H9 (cell line): ENCODE measurements around the gene PNPO. TPM values are rescaled to one million over a fixed set of nuclear protein-coding genes. Genes with fewer than 3 reads are reported as not detected.

Experiments
- DNase-seq: peaks from one replicate; pipeline ENCODE4 v3.0.0-alpha.2; 2017
- H2AFZ ChIP-seq: one replicate; pipeline ENCODE4 v1.6.1; 2013; ENCODE audit warnings: mild to moderate bottlenecking, low read length, control low read depth, moderate library complexity
- H2AK5ac ChIP-seq: 2 replicates; pipeline ENCODE4 v1.6.1; 2013; ENCODE audit warnings: low read length, control low read depth, mixed read lengths; ENCODE audit not compliant: insufficient read length
- H2BK120ac ChIP-seq: one replicate; pipeline ENCODE4 v1.6.1; 2013; ENCODE audit warnings: low read depth, mild to moderate bottlenecking, low read length, control low read depth, inconsistent platforms; ENCODE audit not compliant: poor library complexity, severe bottlenecking
- H2BK12ac ChIP-seq: 2 replicates; pipeline ENCODE4 v1.6.1; 2013; ENCODE audit warnings: low read length, control low read depth, mixed read lengths, low read depth; ENCODE audit not compliant: insufficient read length
- H2BK15ac ChIP-seq: 2 replicates; pipeline ENCODE4 v1.6.1; 2013; ENCODE audit warnings: low read depth, low read length, control low read depth
- H2BK20ac ChIP-seq: one replicate; pipeline ENCODE4 v1.6.1; 2013; ENCODE audit warnings: low read depth, mild to moderate bottlenecking, low read length, control low read depth, inconsistent platforms; ENCODE audit not compliant: poor library complexity, severe bottlenecking
- H2BK5ac ChIP-seq: 2 replicates; pipeline ENCODE4 v1.6.1; 2013; ENCODE audit warnings: low read length, control low read depth, mixed read lengths; ENCODE audit not compliant: insufficient read length
- H3K14ac ChIP-seq: 2 replicates; pipeline ENCODE4 v1.6.1; 2013; ENCODE audit warnings: low read length, control low read depth; ENCODE audit not compliant: insufficient read depth
- H3K18ac ChIP-seq: 2 replicates; pipeline ENCODE4 v1.6.1; 2013; ENCODE audit warnings: low read depth, mild to moderate bottlenecking, mixed read lengths, low read length, control low read depth; ENCODE audit not compliant: insufficient read length
- H3K23ac ChIP-seq: 2 replicates; pipeline ENCODE4 v1.6.1; 2013; ENCODE audit warnings: low read length, control low read depth, mixed read lengths, low read depth; ENCODE audit not compliant: insufficient read length
- H3K23me2 ChIP-seq: 2 replicates; pipeline ENCODE4 v1.6.1; 2013; ENCODE audit warnings: low read depth, mild to moderate bottlenecking, mixed read lengths, low read length, control low read depth; ENCODE audit not compliant: insufficient read length, poor library complexity, severe bottlenecking
- H3K27ac ChIP-seq: 2 replicates; pipeline ENCODE4 v1.5.1; 2013; ENCODE audit warnings: low read length, control low read depth, mixed read lengths, low read depth; ENCODE audit not compliant: insufficient read length
- H3K27me3 ChIP-seq: 2 replicates; pipeline ENCODE4 v1.6.1; 2013; ENCODE audit warnings: low read length, control low read depth, inconsistent platforms; ENCODE audit not compliant: insufficient read depth
- H3K4ac ChIP-seq: 2 replicates; pipeline ENCODE4 v1.6.1; 2013; ENCODE audit warnings: low read depth, mild to moderate bottlenecking, control low read depth, inconsistent platforms, low read length, moderate library complexity
- H3K4me1 ChIP-seq: 2 replicates; pipeline ENCODE4 v1.6.1; 2013; ENCODE audit warnings: low read length, control low read depth, inconsistent platforms; ENCODE audit not compliant: insufficient read depth
- H3K4me2 ChIP-seq: 2 replicates; pipeline ENCODE4 v1.6.1; 2013; ENCODE audit warnings: low read length, control low read depth, mixed read lengths; ENCODE audit not compliant: insufficient read length, insufficient read depth
- H3K56ac ChIP-seq: 2 replicates; pipeline ENCODE4 v1.6.1; 2013; ENCODE audit warnings: low read depth, mild to moderate bottlenecking, mixed read lengths, low read length, control low read depth; ENCODE audit not compliant: insufficient read length
- H3K79me1 ChIP-seq: 2 replicates; pipeline ENCODE4 v1.6.1; 2013; ENCODE audit warnings: low read depth, mild to moderate bottlenecking, moderate library complexity, low read length, control low read depth, inconsistent platforms; ENCODE audit not compliant: insufficient read depth, poor library complexity, severe bottlenecking
- H3K79me2 ChIP-seq: 2 replicates; pipeline ENCODE4 v1.6.1; 2013; ENCODE audit warnings: low read length, control low read depth, inconsistent platforms; ENCODE audit not compliant: insufficient read depth
- H3K9ac ChIP-seq: 2 replicates; pipeline ENCODE4 v1.6.1; 2013; ENCODE audit warnings: low read length, control low read depth, mixed read lengths; ENCODE audit not compliant: insufficient read length; ENCODE audit errors: extremely low read depth
- H3K9me3 ChIP-seq: one replicate; pipeline ENCODE4 v1.6.1; 2013; ENCODE audit warnings: low read depth, low read length, inconsistent platforms; ENCODE audit not compliant: control insufficient read depth
- H3T11ph ChIP-seq: one replicate; pipeline ENCODE4 v1.6.1; 2013; ENCODE audit warnings: mild to moderate bottlenecking, low read length, control low read depth, inconsistent platforms
- H4K20me1 ChIP-seq: one replicate; pipeline ENCODE4 v1.6.1; 2013; ENCODE audit not compliant: control insufficient read depth, insufficient read length, insufficient read depth
- H4K5ac ChIP-seq: 2 replicates; pipeline ENCODE4 v1.6.1; 2013; ENCODE audit warnings: low read depth, mild to moderate bottlenecking, mixed read lengths, low read length, control low read depth; ENCODE audit not compliant: insufficient read length
- H4K8ac ChIP-seq: replicated peaks from 2 replicates; pipeline ENCODE4 v1.6.1; 2013; ENCODE audit warnings: low read length, control low read depth, mixed read lengths, low read depth; ENCODE audit not compliant: insufficient read length
- H4K91ac ChIP-seq: 2 replicates; pipeline ENCODE4 v1.6.1; 2013; ENCODE audit warnings: low read depth, mild to moderate bottlenecking, moderate library complexity, mixed read lengths, low read length, control low read depth; ENCODE audit not compliant: insufficient read length
- H3K27ac Mint-ChIP-seq, 3 experiments: 2 replicates in 2 of 3; 3 replicates in 1 of 3; pipeline ENCODE4 v1.8.0; 2020 to 2021; ENCODE audit warnings: mixed read lengths in 3 of 3, mild to moderate bottlenecking in 1 of 3, moderate library complexity in 1 of 3
- H3K27me3 Mint-ChIP-seq: 2 replicates; pipeline ENCODE4 v1.8.0; 2021; ENCODE audit warnings: low read depth, mild to moderate bottlenecking, moderate library complexity, mixed read lengths
- H3K36me3 Mint-ChIP-seq, 3 experiments: 2 replicates in 2 of 3; 3 replicates in 1 of 3; pipeline ENCODE4 v1.8.0; 2020 to 2021; ENCODE audit warnings: low read depth in 3 of 3, mixed read lengths in 3 of 3; ENCODE audit not compliant: insufficient read depth in 1 of 3
- H3K4me1 Mint-ChIP-seq, 2 experiments: 2 replicates each; pipeline ENCODE4 v1.8.0; 2020; ENCODE audit warnings: mixed read lengths in 2 of 2
- H3K4me3 Mint-ChIP-seq, 2 experiments: 2 replicates in 1 of 2; 3 replicates in 1 of 2; pipeline ENCODE4 v1.8.0; 2020 to 2021; ENCODE audit warnings: mild to moderate bottlenecking in 2 of 2, mixed read lengths in 2 of 2, moderate library complexity in 1 of 2
- H3K9me3 Mint-ChIP-seq, 2 experiments: 2 replicates in 1 of 2; 3 replicates in 1 of 2; pipeline ENCODE4 v1.8.0; 2020; ENCODE audit warnings: mild to moderate bottlenecking in 2 of 2, mixed read lengths in 2 of 2, moderate library complexity in 1 of 2
- WGBS: extraction: QIAGEN DNeasy Blood & Tissue Kit; methylation state at CpG from one replicate; pipeline ENCODE4 v1.1.7; 2013; ENCODE audit warnings: missing lambda C conversion rate, low lambda C conversion rate, mixed read lengths; ENCODE audit not compliant: insufficient read length; ENCODE audit errors: extremely low coverage; 5-methylcytosine and 5-hydroxymethylcytosine counted together
- total RNA-seq: library from RNA; stranded (reverse); gene quantifications from 2 replicates; pipeline ENCODE4 v1.2.1, GENCODE V29; 2021
- TF ChIP-seq, protein P1 (sequence below): fragments of 200-600 bp; sonication (generic); conservative IDR thresholded peaks from 3 replicates; pipeline ENCODE4 v1.8.0; 2021; ENCODE audit warnings: antibody characterized with exemption, mild to moderate bottlenecking

Gene PNPO
- total RNA-seq, 1 experiment from 2014 or later: 6.7 TPM

DNA sequence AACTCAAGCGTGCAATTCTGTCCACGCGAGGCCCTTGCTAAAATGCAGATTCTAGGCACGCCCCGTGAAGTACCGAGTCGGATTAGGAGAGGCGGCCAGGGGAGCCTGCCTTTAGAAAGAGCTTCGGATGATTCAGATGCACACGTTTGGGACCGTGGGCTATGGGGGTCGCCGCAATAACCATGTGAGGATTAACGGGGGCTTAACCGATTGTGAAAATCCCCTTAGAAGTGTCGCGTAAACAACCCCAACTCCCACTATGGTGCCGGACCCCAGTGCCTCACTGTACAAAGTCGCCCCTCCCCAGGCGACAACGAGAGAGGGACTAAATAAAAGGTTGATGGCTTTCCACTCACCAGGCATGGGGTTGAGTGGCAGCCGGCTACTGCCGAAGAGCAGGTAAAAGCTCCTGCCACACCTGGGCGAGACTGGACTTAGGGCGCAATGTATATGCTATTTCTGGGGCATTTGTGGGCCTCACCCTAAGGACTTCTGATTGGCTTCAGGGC, 46.0 kb upstream of the PNPO start:
- Histone ChIP-seq H3K9ac (peak overlapping the region; percentile 77), H2BK12ac (no peak overlapping the region), H3K56ac (no peak overlapping the region), H4K8ac (no peak overlapping the region), H4K91ac (no peak overlapping the region), H3T11ph (no peak overlapping the region), H3K79me1 (no peaks in the 10 kb centered on the region), H3K23me2 (peaks cover 5% of the 10 kb centered on the region), H2AFZ (no peak overlapping the region), H3K14ac (no peak overlapping the region; the same call in 1 of the 2 replicates), H3K23ac (no peak overlapping the region), H3K4ac (no peak overlapping the region), H3K9me3 (no peaks in the 10 kb centered on the region), H2BK120ac (no peak overlapping the region), H2BK15ac (no peak overlapping the region), H3K27ac (no peak overlapping the region), H3K27me3 (no peaks in the 10 kb centered on the region), H4K20me1 (no peaks in the 10 kb centered on the region), H3K79me2 (no peaks in the 10 kb centered on the region), H2AK5ac (no peak overlapping the region), H4K5ac (no peak overlapping the region), H2BK20ac (no peak overlapping the region), H3K4me1 (no peaks in the 10 kb centered on the region), H2BK5ac (no peak overlapping the region), H3K18ac (no peak overlapping the region), H3K4me2 (peak overlapping the region; percentile 83)
- H3K9me3 Mint-ChIP-seq: no peaks in the 10 kb centered on the region
- peak overlapping the region; percentile 94 to 96 for H3K4me3 Mint-ChIP-seq
- no peaks in the 10 kb centered on the region; the same call in 1 of the 2 replicates for H3K27me3 Mint-ChIP-seq
- H3K36me3 Mint-ChIP-seq: peaks cover 0 to 4% (median 3%) of the 10 kb centered on the region in 3 experiments; a peak in 2 of 7 replicates
- peak overlapping the region; percentile 79 to 95 (median 83); a peak in 6 of 7 replicates for H3K27ac Mint-ChIP-seq
- H3K4me1 Mint-ChIP-seq: peaks cover 27 to 34% of the 10 kb centered on the region in 2 experiments
- no peak for DNase-seq
- TF ChIP-seq, protein P1, sequence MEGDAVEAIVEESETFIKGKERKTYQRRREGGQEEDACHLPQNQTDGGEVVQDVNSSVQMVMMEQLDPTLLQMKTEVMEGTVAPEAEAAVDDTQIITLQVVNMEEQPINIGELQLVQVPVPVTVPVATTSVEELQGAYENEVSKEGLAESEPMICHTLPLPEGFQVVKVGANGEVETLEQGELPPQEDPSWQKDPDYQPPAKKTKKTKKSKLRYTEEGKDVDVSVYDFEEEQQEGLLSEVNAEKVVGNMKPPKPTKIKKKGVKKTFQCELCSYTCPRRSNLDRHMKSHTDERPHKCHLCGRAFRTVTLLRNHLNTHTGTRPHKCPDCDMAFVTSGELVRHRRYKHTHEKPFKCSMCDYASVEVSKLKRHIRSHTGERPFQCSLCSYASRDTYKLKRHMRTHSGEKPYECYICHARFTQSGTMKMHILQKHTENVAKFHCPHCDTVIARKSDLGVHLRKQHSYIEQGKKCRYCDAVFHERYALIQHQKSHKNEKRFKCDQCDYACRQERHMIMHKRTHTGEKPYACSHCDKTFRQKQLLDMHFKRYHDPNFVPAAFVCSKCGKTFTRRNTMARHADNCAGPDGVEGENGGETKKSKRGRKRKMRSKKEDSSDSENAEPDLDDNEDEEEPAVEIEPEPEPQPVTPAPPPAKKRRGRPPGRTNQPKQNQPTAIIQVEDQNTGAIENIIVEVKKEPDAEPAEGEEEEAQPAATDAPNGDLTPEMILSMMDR: no peak
- no CpG with 5 or more reads among the region's 25 CpGs for WGBS
